HG03159 (cell line): ENCODE data around the gene TTC36.

ENCODE experiments used
- ATAC-seq: cut with Tn5 transposase; IDR thresholded peaks from one replicate; pipeline ENCODE4 v1.9.1; 2021; ENCODE audit warnings: mild to moderate bottlenecking, moderate library complexity; ENCODE audit not compliant: unreplicated experiment

Gene TTC36

DNA sequence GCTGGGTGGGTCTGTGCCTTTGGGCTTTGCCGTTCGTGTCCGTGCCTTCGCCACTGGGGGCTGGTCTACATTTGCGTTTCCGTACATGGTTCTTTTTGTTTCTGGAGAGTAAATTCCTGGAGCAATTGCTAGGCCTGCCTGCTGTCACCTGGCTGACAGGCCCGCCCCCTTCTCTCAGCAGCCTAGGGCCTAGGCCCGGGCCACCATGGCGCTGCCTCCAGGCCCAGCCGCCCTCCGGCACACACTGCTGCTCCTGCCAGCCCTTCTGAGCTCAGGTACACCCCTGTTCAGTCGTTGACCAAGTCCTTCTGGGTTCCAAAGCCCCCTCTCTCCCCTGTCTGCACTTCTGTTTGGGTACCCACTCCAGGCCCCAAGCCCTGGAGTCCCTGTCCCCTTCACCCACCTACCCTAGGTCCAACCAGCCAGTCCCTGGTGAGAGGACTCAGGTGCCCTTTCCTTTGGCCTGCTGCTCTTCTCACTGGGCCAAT lies 4.4 kb downstream of the TTC36 start:
- no peak for ATAC-seq

DNA sequence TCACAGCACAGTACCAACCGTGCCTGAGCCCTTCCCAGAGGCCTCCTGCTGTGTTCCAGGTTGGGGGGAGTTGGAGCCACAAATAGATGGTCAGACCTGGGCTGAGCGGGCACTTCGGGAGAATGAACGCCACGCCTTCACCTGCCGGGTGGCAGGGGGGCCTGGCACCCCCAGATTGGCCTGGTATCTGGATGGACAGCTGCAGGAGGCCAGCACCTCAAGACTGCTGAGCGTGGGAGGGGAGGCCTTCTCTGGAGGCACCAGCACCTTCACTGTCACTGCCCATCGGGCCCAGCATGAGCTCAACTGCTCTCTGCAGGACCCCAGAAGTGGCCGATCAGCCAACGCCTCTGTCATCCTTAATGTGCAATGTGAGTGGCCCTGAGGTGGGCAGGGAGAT lies 4.8 kb downstream of the TTC36 start:
- ATAC-seq, result no peak

DNA sequence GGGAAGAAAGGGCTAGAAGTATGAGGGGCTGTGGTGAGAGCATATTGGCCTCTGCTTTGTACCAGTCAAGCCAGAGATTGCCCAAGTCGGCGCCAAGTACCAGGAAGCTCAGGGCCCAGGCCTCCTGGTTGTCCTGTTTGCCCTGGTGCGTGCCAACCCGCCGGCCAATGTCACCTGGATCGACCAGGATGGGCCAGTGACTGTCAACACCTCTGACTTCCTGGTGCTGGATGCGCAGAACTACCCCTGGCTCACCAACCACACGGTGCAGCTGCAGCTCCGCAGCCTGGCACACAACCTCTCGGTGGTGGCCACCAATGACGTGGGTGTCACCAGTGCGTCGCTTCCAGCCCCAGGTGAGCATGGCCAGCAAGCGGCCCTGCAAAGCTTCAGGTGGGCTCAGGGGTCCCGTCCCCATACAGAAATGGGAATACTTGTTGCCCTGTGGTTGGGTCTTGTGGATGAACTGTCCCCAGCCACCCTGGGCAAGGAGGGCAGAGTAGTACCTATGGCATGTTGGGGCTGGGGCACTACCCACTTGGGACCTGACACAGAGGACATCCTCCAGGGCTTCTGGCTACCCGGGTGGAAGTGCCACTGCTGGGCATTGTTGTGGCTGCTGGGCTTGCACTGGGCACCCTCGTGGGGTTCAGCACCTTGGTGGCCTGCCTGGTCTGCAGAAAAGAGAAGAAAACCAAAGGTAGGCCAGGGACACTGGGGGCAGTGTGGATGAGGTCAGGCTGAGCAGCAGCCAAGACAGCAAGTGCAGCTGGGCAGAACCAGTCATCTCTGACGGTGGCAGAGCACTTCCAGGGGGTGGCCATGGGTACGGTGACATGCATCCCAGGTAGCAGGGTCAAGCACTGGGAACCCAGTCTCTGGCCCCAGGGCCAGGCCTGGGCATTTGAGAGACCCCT lies 5.8 kb downstream of the TTC36 start:
- no peak for ATAC-seq

DNA sequence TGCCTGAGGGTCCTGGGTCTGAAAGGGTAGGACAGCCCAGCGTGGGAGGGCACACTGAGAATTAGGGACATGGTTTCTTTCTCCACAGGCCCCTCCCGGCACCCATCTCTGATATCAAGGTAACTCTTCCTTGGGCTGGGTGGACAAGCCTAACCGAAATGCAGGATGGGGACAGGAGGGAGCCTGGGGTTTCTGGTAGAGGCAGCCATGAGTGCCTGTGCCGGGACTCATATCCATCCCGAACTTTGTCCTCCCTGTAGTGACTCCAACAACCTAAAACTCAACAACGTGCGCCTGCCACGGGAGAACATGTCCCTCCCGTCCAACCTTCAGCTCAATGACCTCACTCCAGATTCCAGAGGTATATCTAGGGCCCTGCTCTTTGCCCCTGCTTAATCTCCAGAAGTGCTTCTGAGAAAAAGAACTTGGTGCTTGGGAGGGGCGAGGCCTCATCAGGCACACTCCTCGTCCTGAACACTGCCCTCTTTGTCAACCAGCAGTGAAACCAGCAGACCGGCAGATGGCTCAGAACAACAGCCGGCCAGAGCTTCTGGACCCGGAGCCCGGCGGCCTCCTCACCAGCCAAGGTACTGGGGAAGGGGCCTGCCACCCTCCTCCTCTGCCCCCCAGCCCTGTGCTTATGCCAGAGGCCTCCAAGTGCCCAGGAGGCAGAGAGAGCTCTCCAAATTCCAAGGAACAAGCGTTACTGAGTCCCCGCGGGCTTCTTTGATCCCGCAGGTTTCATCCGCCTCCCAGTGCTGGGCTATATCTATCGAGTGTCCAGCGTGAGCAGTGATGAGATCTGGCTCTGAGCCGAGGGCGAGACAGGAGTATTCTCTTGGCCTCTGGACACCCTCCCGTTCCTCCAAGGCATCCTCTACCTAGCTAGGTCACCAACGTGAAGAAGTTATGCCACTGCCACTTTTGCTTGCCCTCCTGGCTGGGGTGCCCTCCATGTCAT lies 6.8 kb downstream of the TTC36 start:
- no peak for ATAC-seq

DNA sequence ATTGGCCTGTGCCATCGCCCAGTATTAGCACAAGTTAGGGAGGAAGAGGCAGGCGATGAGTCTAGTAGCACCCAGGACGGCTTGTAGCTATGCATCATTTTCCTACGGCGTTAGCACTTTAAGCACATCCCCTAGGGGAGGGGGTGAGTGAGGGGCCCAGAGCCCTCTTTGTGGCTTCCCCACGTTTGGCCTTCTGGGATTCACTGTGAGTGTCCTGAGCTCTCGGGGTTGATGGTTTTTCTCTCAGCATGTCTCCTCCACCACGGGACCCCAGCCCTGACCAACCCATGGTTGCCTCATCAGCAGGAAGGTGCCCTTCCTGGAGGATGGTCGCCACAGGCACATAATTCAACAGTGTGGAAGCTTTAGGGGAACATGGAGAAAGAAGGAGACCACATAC lies 8.0 kb downstream of the TTC36 start:
- ATAC-seq, result no peak

DNA sequence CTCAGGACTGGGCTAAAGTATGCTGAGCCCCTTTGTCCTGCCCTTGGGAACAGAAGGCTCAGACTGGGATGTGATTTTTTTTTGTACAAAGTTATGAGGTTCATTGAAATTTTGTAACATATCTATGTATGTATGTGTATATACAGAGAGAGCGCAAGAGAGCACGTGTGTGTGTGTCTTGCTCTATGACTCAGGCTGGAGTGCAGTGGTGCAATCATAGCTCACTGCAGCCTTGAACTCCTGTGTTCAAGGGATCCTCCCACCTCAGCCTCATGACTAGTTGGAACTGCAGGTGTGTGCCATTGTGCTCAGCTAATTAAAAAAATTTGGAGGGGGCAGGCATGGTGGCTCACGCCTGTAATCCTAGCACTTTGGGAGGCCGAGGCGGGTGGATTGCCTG lies 9.5 kb downstream of the TTC36 start:
- ATAC-seq, result no peak

DNA sequence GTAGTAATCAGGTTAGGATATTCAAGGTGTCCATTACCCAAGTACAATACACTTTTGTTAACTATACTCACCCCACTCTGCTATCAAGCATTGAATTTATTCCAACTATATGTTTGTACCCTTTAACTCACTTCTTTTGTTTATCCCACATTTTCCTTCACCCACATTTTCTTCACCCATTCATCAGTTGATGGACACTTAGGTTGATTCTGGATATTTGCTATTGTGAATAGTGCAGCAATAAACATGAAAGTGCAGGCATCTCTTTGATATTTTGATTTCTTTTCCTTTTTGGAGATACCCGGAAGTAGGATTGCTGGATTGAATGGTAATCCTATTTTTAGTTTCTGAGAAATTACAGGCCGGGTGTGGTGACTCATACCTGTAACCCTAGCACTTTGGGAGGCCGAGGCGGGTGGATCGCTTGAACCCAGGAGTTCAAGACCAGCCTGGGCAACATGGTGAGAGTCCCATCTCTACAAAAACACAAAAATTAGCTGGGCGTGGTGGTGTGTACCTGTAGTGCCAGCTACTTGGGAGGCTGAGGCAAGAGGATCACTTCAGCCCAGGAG lies 10.2 kb downstream of the TTC36 start:
- no peak for ATAC-seq

DNA sequence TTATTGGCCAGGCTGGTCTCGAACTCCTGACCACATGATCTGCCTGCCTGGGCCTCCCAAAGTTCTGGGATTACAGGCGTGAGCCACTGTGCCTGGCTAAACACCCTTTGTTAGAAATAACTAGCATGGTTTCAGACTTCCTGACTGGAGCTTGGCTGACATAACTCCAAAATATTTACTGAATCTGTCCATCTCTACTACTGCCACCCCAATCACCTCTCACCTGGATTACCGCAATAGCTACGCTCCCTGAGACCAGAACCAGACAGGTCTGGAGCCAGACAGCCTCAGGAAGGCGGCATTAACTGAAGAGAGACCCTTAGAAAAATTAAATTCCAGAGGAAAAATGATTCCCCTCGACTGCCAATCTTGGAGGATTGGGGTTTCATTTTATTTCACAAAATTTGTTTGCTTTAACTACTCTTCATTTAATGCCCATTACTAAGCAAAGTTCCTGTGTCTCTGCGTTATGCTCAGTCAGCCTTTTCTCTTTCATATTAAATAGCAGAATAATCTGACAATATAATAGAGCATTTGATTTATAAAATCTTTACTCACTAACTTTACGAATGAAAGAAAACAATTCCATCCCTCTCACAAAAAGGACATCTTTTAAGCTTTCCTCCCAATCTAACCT lies 16.9 kb downstream of the TTC36 start:
- ATAC-seq, result no peak

DNA sequence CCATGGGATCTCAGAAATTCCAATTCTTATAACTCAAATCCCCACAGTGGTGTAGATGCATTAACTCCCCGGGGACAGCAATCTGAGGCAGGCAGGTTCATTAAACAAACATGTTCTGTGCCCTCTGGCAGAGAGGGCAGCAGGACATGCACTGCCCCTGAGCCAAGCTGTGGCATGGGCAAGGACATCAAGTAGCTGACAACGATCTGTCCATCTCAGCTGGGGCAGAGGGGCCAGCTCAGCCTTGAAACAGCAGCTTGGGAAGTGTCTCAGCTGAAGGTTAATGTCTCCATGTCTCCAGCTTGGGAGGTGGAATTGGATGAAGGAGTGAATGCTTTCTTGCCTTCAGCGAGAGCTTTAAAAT lies 17.4 kb downstream of the TTC36 start:
- ATAC-seq, result no peak

DNA sequence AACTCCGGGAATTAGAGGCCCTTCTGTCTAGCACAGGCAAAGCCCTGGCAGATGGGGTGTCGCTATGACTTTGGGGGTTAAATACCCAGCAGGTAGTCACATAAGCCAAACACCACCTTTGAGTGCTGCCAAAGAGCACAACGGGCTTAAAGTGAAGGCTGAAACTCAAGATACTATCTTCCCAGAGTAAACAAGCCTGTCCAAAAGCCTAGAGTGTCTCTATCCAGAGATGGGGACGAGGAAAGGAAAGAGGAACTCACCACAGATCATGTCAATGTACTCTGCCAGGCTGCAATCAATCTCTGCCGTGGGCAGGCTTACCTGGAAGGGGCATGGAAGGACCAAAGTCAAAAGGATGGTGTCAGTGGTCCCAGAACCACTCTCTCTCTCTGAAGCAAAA lies 18.3 kb downstream of the TTC36 start:
- no peak for ATAC-seq

DNA sequence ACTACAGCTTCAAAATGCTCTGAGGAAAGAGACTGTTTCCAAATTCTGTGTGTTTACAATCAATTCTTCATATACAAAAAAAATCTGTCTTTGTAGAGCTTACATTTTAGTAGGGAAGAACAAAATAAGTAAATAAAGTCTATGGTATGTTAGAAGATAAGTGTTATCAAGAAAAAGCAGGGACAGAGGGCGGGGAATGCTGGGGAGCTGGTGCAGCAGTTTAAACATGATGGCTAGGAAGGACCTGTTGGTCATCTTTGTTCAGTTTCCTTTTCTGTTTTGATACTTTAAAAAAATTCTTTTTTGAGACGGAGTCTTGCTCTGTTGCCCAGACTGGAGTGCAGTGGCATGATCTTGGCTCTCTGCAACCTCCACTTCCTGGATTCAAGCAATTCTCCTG lies 19.9 kb downstream of the TTC36 start:
- ATAC-seq, result no peak

DNA sequence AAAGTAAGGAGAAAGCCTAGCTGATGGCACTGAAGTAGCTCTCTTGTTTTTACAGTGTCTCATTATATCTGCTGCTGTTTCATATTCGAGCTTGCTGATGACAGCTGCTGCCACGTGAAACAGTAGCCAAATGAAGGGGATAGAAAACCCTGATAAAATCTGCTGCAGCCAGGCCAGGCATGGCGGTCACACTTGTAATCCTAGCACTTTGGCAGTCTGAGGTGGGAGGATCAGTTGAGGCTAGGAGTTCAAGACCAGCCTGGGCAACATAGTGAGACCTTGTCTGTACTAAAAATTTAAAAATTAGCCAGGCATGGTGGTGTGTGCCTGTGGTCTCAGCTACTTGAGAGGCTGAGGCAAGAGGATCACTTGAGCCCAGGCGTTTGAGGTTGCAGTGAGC lies 25.1 kb downstream of the TTC36 start:
- ATAC-seq, result no peak

DNA sequence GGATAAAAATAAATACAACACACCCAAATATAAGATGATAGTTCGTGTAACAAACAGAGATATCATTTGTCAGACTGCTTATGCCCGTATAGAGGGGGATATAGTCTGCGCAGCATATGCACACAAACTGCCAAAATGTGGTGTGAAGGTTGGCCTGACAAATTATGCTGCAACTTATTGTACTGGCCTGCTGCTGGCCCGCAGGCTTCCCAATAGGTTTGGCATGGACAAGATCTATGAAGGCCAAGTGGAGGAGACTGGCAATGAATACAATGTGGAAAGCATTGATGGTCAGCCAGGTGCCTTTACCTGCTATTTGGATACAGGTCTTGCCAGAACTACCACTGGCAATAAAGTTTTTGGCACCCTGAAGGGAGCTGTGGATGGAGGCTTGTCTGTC lies 33.5 kb downstream of the TTC36 start:
- no peak for ATAC-seq

DNA sequence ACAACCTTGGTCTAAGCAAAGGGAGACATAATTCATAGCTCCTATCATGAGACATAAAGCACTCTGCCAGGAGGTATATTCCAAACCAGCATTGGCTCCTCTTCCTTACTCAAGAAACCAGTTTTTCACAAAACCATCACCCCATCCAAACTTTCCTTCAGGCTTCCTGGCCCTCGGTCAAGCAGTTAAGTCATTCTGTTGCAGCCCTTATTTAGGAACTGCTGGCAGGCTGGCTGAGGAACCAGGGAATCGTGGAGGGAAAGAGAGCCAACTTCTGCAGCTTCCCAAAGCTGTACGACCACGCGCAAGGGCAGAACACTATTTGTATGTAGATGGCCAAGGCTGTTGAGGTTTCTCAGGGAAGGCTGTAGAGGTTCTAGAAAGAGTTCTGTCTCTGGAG lies 37.8 kb downstream of the TTC36 start:
- ATAC-seq, result no peak

DNA sequence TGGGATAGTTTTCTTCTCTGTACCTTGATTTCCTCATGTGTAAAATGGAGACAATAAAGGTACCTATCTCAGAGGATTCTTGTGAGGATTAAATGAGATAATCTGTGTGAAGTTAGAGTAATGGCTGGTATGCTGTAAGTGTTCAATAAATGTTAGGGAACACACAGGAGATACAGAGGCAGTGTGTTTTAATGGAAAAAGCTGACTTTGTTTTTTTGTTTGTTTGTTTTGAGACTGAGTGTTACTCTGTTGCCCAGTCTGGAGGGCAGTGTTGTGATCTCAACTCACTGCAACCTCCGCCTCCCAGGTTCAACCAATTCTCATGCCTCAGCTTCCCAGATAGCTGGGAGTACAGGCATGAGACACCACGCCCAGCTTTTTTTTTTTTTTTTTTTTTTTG lies 42.4 kb downstream of the TTC36 start:
- no peak for ATAC-seq

DNA sequence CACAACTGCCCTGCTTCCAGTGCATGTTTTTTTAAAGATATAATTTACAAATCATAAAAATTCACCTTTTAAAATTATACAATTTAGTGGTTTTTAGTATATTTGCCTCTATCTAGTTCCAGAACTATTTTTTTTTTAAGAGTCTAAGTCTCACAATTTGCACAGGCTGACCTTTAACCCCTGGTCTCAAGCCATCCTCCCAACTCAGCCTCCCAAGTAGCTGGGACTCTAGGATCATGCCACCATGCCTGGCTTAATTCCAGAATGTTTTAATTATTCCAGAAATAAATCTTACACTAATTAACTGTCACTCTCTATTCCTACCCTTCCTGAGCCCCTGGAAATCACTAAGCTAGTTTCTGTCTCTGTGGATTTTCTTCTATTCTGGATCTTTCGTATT lies 43.5 kb downstream of the TTC36 start:
- ATAC-seq, result no peak

DNA sequence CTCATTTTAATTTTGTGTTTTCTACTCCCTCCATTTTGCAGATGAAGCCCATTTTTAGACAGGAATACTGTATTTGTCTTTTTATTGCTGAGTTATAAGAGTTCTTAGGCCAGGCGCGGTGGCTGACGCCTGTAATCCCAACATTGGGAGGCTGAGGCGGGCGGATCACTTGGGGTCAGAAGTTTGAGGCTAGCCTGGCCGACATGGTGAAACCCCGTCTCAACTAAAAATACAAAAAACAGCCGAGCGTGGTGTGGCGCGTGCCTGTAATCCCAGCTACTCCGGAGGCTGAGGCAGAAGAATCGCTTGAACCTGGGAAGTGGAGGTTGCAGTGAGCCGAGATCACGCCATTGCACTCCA lies 44.4 kb downstream of the TTC36 start:
- peak; percentile 15 for ATAC-seq

DNA sequence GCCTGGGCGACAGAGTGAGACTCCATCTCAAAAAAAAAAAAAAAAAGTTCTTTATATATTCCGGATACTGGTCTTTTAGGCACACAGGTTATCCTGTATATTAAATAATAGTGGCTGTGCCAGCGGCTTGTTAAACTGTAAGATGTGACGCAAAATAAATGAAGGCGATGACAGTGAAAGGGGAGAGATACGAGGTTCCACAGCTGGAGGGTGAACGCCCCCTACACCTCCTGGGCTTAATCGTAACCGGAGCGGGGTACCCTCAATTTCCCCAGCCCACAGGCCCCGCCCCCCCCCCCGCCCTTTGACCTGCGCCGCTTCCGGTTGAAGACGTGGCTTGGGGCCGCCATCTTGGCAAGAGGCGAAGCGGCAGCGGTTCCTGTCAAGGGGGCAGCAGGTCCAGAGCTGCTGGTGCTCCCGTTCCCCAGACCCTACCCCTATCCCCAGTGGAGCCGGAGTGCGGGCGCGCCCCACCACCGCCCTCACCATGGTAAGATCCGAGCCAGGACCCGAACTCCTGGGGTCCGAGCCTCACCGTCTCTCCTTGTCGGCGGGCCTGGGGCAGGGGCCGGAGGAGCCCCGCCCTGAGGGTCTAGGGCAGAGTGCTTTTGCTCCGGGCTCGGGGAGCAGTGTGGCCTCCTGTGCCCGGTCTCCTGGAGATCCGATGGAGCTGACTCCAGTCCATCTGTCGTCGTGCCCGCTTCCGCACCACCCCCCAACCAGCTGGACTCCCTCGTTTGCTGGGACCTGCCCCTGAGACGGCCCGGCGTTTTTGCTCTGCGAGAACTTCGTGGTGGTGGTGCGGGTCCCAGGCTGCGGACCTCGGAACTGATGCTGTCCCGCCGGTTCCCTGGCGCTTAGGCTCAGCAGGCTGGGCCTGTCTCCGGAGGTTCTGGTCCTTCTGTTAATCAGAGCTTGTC lies 45.0 kb downstream of the TTC36 start, which contains the start of gene ARCN1:
ARCN1 (plus strand) TSS at position 349 of the 920 bp plus-strand sequence; CDS start at position 488, 139 bp downstream.
- peak; percentile 67 for ATAC-seq

DNA sequence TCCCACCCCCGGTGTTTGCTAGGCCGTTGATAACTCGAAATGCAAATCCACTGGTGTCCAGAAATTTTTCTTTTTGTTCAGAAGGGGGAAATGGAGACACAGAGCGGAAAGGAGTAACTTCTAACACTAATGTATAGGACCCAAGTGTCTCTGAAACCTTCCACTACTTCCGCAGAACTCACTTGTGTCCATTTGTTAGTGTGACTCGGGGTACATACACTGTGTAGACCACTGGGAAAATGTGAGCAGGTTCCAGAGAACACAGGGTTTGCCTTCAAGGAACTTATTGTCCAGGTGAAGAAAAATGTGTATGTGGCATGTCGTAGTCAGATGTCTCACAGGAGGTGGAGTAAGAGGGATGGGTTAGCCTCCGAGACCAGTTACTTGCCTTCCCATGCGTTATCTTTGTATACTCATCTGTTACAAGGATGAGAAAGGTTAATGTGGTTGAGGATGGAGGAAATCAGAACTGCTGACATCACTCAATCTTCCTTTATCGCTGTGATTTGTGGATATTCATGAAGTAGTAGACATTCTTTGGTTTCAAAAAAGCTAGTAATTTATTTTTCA lies 45.8 kb downstream of the TTC36 start:
- peak; percentile 23 for ATAC-seq
